HG03520 (cell line): ENCODE results near the gene NEU1.
"Not testable (repeated sequence)": the region's sequence is repeated elsewhere in the genome, so short reads cannot be mapped to it uniquely, and the experiment has no call there.

Experiments used
- ATAC-seq: cut with Tn5 transposase; IDR thresholded peaks from one replicate; pipeline ENCODE4 v1.9.1; 2021; ENCODE audit warnings: mild to moderate bottlenecking, moderate library complexity; ENCODE audit not compliant: unreplicated experiment

Gene NEU1

GRCh38 chr6:31875877-31876276 lies 13.3 kb upstream of the NEU1 start:
- ATAC-seq = no peak

DNA sequence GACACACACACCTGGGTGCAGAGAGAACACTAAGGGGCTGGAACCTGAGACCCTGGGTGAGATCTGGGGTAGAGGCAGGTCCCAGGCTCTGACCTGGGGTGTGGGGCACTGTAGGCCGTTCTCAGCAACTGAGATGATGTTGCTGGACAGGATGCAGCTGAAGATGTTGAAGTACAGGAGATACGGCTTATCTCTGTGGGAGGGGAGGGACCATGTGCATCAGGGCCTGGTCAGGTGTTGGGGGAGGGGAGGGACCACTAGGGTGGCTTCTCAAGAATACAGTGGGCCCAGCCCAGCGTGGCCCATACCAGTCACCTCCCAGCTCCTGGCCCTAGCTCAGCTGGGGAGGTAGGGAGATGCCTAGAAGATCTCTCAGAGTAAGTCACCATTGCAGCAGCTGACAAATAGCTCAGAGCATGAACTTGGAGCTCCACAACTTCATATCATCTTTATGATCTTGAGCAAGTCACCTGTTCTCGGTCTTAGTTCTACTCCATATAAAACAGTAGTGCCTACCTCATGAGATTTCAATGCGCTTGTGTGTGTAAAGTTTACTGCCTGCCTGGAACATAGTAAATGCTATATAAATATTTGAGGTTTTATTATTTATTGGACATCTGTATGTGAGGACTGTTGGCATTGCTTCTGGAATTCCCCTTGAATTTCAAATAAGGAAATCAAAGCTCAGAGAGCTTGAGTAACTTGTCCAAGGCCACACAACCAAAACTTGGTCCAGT lies 12.4 kb upstream of the NEU1 start:
- ATAC-seq = no peak

- ATAC-seq = no peak
These were observed 11.6 kb upstream of the NEU1 start for GRCh38 chr6:31874084-31874670.

DNA sequence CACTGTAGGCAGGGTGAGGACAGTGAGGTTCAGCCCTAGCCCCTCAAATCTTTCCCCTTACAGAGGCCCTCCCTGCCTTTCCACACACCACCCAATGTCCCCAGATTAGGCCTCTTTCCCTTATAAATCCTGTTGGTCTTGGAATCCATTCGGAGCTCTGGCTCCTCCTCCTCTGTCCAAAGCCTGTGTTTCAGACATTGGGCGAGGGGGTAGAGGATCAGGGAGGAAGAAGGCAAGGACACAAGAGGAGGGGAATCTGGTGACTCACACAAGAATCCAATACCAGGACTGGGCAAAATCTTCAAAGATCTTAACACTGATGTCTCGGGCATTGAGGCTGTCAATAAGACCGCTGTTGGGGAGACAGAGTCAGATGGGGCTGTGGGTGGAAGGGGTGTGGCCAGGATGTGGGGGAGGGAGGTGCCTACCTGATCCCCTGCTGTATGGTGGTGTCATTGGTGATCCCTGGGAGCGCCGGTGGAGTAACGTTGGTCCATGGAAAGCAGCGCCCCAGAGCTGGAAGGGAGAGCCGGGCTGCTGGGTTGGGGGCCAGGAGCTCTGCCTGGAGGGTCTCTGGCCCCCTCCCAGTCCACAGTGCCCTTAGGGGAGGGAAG lies 8.5 kb upstream of the NEU1 start:
- no peak for ATAC-seq

- ATAC-seq = no peak
These were observed 7.8 kb upstream of the NEU1 start for GRCh38 chr6:31870385-31870921.

GRCh38 chr6:31869343-31869742 lies 6.7 kb upstream of the NEU1 start:
- ATAC-seq = no peak

- ATAC-seq = not testable (repeated sequence)
These were observed 6.0 kb upstream of the NEU1 start for GRCh38 chr6:31868658-31868971.

- ATAC-seq = no peak
These were observed 2.8 kb upstream of the NEU1 start for GRCh38 chr6:31865205-31866118.

DNA sequence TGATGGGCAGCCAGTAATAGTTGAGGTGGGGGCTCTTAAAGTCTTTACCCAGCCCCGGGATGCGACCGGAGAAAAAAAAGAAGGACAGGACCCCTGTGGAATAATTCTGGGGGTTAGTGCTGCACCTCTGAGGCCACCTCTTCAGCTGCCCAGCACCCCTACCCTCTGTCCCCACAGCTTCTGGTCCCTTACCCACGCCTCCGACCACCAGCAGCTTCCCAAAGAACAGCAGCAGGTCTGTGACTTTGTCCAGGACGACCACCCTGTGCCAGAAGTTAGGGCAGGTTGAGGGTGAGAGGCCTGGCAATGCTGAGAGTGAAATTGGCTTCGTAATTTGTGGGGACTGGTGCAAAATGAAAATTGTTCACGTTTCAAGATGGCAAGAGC lies 2.2 kb upstream of the NEU1 start:
- no peak for ATAC-seq

GRCh38 chr6:31864123-31864562 lies 1.5 kb upstream of the NEU1 start:
- not testable (repeated sequence) for ATAC-seq

DNA sequence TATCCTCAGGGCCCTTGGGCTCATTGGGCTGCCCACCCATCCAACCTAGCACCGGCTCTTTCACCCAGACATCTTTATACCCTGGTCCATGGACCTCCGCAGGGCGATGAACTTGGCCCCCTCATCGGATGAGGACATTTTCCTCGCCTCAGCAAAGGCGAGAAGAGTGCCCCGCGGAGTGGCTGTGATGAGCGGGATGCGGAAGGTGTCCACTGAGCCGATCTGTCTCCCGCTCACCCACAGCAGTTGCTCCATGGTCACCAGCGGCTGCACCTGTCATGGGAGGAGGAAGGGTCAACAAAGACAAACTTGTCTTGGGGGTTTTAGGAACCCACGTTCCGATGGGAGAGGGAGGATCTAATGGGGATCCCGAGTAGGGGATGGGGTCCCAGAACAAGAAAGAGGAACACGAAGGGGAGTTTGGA lies 690 bp downstream of the NEU1 start:
- no peak for ATAC-seq

- ATAC-seq = no peak
These were observed 1.5 kb downstream of the NEU1 start for GRCh38 chr6:31861150-31861549.

- ATAC-seq = no peak
These were observed 2.3 kb downstream of the NEU1 start for GRCh38 chr6:31860349-31860748.

DNA sequence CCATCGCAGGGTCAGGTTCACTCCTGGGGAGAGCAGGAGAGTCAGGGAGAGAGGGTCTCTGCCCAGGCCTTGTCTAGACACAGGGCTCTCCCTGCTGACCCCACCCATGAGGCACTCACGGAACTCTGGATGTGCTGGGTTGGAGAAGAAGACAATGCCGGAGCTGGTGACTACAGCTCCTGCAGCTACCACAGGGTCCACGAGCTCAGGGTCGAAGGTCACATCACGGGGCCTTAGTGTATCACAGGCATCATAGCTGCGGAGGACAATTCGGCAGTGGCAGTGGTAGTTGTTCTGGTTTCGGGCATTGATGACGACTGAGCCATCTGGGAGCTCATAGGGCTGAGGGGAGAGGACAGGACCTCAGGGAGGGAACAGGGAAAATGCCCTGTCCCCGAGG lies 2.7 kb downstream of the NEU1 start:
- no peak for ATAC-seq

DNA sequence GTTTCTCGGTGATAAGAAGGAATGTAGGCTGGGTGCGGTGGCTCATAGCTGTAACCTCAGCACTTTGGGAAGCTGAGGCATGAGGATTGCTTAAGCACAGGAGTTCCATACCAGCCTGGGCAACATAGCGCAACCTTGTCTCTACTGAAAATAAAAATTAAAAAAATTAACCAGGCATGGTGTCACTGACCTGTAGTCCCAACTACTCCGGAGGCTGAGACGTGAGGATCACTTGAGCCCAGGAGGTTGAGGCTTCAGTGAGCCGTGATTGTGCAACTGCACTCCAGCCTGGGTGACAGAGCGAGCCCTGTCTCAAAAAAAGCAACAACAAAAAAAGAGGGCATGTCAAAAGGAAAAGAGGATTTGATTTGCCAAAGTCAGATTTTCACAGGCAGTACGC lies 3.9 kb downstream of the NEU1 start:
- ATAC-seq = no peak

DNA sequence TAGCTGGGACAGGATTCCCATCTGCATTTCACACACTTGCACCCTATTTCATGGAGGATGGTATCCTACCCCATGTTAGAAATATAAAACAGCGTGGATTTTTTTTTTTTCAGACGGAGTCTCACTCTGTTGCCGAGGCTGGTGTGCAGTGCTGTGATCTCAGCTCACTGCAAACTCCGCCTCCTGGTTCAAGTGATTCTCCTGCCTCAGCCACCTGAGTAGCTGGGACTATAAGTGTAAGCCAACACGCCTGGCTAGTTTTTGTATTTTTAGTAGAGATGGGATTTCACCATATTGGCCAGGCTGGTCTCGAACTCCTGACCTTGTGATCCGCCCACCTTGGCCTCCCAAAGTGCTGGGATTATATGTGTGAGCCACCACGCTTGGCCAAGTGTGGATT lies 4.8 kb downstream of the NEU1 start:
- not testable (repeated sequence) for ATAC-seq

DNA sequence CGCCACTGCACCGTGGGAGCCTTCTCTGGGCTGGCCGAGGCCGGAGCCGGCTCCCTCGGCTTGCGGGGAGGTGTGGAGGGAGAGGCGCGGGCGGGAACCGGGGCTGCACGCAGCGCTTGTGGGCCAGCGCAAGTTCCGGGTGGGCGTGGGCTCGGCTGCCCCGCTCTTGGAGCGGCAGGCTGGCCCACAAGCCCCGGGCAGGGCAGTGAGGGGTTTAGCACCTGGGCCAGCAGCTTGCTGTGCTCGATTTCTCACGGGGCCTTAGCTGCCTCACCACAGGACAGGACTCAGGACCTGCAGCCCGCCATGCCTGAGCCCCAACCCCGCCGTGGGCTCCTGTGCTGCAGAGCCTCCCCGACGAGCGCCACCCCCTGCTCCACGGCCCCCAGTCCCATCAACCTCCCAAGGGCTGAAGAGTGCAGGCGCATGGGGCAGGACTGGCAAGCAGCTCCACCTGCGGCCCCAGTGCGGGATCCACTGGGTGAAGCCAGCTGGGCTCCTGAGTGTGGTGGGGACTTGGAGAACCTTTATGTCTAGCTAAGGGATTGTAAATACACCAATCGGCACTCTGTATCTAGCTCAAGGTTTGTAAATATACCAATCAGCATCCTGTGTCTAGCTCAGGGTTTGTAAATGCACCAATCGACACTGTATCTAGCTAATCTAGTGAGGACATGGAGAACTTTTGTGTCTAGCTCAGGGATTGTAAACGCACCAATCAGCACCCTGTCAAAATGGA lies 10.5 kb downstream of the NEU1 start:
- ATAC-seq = not testable (repeated sequence)

DNA sequence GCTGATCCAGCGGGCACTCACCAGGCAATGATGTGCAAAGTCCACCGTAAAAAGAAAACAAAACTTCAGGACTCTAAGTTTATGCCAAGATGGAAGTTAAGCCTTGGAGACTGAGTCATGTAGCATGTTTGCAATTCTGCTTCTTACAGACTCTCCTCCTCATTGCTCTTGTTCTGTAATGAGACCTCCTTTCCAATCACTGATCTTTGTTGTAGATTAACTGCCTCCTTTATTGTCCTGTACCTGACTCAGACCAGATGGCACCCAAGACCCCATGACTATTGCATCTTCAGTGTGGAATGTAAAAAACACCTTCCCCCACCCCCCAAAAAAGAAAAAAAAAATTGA lies 11.2 kb downstream of the NEU1 start:
- ATAC-seq = no peak

DNA sequence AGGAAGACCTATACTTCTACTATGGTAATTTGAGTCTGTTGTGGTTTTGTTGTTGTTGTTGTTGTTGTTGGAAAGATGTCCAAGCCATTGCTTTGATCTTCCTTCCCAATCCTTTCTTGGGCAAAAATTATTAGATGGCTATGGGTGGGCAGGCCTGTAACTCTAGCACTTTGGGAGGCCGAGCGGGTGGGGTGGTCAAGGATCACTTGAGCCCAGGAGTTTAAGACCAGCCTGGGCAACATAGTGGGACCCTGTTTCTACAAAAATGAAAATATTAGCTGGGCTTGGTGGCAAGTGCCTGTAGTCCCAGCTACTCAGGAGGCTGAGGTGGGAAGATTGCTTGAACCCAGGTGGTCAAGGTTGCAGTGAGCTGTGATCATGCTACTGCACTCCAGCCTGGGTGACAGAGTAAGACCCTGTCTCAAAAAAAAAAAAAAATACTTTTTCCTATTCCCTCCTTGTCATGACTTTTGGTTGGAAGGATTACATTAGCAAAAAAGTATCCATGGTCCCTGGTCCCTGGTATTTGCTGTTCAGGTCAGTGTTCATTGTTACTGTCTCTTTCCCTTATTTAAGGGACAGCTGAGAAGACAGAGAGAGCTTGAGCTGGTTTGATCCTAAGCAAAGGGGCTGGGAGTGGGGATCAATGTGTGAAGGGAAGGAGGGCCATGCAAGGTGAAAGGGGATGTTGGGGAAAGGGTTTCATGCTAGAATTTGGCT lies 11.7 kb downstream of the NEU1 start:
- no peak for ATAC-seq
